GM19455 (cell line): Measurements from ENCODE around the gene MMP23B.
"Not testable (repeated sequence)": the region's sequence is repeated elsewhere in the genome, so short reads cannot be mapped to it uniquely, and the experiment has no call there.

ENCODE experiments used
- ATAC-seq: cut with Tn5 transposase; IDR thresholded peaks from one replicate; pipeline ENCODE4 v1.9.1; 2021; ENCODE audit not compliant: unreplicated experiment

MMP23B gene

DNA sequence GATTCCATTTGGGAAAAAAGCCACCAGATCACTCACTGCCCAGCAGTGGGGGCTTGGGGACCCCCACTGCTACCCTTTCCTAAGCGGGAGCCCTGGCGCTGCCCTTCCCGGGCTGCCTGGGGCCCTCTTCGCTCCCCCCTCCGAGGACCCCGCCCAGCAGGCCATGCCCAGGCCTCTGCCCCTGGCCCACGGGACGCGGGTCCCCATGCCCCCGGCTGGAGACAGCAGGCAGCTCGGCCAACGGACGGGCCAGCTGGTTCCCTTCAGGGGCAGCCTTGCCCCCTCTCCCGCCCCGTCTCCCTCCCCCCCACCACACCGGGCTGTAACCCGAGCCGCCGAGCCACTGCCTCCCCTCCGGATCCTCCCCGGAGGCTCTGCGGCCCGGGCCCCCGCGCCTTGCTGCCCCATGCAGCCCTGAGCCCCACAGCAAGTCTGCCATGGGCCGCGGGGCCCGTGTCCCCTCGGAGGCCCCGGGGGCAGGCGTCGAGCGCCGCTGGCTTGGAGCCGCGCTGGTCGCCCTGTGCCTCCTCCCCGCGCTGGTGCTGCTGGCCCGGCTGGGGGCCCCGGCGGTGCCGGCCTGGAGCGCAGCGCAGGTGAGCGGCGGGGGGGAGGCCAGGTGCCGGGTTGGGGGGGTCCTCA lies at the start of gene MMP23B:
Gene MMP23B, plus strand, starts transcription at position 392 of the 639 bp plus-strand sequence. Its CDS starts 46 bp downstream, at position 438.
- no peak for ATAC-seq

DNA sequence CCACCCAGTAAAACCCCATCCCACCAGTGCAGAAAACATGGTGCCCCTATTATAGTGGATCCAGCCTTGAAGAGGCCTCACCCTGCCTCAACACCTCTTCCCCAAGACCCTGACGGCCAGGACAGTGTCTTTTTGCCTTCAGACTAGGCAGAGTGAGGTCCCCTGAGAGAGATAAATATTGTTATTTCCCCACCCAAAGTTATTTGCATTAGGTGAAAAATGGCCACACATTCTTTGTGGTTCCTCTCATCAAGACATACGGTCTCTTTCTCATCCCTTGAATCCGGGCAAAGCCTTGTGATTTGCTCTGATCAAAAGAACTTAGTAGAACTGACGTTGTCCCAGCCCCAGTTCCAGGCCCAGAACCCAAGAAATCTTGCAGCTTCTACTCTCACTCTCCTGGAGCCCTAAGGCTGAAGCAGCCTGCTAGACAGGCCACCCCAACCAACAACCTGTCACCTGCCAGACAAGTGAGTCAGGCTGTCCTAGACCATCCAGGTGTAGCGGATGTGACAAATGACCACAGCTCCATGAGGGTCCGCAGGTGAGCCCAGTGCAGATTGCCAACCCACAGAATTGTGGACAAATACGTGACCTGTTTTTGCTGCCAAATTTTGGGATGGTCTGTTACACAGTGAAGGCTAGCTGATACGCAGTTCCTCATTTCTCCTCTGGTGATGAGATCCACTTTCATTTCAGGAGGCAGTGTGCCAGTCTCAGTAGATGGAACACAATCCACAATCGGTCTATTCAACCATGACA lies 49.2 kb upstream of the MMP23B start:
- no peak for ATAC-seq

DNA sequence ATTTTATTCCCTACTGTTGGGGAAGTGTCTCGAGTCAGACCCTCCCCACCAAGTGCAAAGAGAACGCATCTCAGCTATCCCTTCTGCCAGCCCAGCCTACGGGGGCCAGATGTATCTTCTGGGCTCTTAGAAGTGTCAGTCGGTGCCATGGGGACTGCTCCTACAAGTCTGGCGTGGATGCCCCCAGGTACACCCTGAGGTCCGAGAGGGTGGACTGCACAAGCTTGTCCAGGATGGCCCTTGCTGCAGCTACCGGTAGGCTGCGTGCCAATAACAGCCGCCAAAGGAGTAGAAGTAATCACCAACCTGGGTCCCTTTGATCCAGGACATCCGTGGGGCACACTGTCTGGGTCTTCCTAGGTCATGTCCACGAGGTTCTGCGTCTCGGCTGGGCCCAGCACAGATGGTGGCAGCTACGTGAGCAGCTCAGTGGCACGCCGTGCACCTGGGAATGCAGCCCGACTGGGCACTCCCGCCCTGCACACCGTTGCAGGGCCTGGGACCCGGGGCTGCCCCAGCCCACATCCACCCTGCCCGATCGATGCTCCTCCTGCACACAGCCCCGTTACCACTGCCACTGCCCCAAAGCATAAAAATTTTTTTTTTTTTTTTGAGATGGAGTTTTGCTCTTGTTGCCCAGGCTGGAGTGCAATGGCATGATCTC lies 48.5 kb upstream of the MMP23B start:
- no peak for ATAC-seq

DNA sequence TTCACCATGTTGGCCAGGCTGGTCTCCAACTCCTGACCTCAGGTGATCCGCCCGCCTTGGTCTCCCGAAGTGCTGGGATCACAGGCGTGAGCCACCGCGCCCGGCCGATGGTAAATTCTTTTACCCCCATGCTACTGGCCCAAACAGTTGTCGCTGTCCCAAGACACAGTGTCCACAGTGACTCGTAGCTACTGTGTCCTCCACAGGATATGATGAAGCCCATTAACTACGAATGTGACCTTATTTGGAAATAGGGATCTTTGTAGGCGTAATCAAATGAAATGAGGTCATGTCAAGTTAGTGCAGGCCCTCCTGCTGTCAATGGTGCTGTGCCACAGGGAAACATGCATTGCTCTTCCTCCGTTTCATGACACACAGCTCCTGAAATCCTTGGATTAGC lies 40.5 kb upstream of the MMP23B start:
- ATAC-seq: no peak

DNA sequence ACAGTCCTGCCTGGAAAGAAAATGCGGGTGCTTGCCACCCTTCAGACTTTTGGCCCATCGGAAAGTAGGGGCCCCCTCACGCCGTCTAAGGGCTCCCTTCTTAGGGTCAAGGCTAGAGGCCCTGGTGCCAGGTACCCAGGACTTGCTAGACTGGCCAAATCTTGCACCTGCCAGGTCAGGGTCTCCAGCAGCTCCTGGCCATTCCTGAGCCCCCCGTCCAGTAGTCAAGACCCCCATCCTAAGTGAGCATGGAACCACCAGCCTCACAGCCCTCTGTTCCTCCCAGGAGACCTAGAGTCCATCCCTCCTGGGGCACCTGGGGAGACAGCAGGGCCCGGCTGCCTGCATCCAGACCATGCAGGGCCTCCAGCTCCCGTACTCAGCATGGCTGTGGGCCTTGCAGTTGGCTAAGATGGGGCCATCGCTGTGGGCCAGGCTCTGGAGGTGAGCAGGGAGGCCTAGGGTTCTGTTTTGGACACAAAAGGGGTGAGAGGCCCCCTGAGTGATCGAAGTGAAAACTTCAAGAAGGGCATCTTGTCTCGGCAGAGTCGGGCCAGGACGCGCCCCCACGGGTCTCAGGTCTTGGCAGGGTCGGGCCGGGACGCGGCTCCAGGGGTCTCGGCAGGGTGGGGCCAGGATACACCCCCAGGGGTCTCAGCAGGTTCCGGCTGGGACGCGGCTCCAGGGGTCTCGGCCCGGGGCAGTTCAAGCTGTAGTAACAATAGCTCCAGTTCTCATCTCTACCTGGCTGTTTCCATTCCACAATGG lies 38.0 kb upstream of the MMP23B start:
- ATAC-seq: no peak

DNA sequence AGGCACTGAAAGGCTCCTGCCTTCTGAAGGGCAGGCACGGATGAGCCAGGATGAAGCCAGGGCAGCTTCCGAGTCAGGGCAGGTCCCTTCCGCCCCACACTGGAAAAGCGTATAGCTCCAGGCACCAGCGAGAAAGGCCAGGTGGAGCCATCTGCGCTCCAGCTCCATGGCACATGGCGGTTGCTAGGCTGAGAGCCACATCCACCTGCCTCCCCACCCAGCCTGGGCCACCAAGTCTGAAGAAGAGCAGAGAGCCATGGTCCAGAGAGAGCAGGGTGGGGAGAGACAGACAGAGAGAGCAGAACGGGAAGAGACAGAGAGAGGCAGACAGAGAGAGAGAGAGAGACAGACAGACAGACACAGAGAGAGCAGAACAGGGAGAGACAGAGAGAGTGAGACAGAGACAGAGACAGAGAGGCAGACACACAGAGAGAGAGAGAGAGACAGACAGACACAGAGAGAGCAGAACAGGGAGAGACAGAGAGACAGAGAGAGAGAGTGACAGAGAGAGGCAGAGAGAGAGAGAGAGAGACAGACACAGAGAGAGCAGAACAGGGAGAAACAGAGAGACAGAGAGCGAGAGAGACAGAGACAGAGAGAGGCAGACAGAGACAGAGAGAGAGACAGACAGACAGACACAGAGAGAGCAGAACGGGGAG lies 37.2 kb upstream of the MMP23B start:
- ATAC-seq: no peak

DNA sequence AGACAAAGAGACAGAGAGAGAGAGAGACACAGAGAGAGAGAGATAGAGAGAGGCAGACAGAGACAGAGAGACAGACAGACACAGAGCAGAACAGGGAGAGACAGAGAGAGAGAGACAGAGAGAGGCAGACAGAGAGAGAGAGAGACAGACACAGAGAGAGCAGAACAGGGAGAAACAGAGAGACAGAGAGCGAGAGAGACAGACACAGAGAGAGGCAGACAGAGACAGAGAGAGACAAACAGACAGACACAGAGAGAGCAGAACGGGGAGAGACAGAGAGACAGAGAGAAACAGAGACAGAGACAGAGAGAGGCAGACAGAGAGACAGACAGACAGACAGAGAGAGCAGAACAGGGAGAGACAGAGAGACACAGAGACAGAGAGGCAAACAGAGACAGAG lies 36.6 kb upstream of the MMP23B start:
- not testable (repeated sequence) for ATAC-seq

DNA sequence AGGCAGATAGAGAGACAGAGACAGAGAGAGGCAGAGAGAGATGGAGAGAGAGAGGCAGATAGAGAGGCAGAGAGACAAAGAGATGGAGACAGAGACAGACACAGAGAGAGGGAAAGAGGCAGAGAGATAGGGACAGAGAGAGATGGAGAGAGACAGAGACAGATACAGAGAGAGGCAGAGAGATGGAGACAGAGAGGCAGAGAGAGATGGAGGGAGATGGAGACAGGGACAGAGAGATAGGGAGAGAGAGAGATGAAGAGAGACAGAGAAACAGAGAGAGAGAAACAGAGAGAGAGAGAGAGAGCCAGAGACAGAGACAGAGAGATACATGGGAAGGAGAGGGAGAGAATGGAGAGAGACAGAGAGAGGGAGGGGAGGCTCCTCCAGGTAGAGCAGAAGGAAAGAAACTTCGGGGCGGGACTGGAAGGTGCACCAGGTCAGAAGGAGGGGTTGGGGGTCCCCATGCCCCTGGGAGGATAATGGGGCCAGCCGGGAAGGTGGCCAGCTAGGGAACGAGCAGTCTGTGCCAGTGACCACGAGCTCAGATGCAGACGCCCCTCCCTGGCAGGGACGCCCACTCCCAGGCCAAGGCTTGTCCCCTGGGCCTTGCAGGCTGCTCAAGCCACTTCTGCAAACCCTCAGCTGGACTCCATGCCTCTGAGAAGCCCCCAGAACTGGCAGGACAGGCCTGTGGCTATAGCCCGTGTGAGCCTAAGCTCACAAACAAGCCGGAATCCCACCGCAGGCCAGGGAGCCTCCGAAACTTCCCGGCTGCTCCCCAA lies 35.3 kb upstream of the MMP23B start:
- ATAC-seq: no peak

DNA sequence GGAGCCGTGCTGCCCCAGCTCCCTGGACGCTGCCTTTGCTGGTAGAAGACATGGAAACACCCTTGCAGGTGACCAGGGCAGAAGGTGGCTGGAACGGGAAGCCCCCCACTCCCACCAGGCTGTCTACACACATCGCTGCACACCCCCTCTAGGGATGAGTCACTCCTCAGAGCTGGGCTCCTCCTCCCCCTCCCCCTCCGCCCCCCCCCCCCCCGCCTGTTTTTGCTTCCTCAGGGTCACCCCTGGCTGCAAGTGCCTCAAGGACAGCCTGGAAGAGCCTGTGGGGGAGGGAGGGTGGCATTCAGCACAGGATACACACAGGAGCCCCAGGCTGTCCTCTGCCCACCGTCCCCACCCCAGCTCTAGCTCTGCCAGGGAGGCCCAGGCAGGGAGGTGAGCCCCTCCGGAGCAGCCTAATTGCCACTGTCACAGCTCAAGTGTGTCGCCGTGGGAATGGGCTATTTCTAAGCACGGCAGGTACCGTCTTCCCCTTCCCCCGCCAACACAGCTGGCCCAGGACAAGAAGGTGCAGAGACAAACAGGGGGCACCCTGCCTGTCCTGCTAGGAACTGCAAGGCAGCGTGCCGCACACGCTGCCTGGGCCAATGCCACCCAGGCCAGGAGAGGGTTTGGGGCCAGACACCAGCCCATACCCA lies 34.6 kb upstream of the MMP23B start:
- no peak for ATAC-seq

DNA sequence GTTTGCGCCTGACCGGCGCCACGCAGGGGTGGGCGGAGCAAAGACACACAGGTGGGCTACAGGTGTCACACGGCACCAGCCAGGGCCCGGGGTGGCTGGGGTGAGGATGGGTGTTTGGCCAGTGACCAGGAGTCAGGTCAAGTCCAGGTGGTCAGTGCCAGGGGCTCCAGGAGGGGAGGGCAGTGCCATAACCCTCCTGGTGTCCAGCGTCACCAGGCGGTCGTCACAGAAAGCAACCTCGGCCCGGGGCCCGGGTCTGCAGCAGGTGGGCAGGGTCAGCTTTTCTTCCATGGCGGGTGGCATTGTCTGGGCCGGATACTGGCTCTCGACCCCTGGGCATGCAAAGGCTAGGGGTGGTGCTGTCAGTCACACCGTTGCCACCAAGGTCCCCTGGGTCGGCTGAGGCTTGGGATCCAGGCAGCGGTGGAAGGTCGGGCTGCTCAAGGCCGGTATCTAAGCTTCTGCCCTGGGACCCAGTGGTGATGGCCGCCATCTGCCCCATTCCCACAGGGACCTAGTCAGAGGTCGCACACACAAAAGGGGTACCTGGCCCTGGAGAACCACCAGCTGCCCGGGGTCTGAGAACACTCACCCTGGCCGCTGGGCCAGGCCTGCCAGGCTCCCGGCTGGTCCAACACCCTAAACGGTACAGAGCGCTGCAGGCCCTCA lies 33.8 kb upstream of the MMP23B start:
- no peak for ATAC-seq

DNA sequence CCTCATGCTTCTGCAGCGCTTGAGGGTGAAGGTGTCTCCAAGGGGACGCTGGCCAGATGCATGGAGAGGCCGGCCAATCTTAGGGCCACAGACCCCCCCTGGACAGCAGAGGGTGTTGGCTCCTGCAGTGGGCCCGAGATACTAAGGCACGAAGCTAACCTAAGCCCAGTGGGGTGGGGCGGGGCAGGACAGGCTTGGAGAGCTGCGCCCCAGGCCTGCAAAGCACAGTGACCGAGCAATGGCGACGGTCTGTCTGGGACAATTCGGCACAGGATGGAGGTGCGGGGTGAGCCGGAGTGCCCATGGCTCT lies 33.3 kb upstream of the MMP23B start:
- ATAC-seq: no peak

DNA sequence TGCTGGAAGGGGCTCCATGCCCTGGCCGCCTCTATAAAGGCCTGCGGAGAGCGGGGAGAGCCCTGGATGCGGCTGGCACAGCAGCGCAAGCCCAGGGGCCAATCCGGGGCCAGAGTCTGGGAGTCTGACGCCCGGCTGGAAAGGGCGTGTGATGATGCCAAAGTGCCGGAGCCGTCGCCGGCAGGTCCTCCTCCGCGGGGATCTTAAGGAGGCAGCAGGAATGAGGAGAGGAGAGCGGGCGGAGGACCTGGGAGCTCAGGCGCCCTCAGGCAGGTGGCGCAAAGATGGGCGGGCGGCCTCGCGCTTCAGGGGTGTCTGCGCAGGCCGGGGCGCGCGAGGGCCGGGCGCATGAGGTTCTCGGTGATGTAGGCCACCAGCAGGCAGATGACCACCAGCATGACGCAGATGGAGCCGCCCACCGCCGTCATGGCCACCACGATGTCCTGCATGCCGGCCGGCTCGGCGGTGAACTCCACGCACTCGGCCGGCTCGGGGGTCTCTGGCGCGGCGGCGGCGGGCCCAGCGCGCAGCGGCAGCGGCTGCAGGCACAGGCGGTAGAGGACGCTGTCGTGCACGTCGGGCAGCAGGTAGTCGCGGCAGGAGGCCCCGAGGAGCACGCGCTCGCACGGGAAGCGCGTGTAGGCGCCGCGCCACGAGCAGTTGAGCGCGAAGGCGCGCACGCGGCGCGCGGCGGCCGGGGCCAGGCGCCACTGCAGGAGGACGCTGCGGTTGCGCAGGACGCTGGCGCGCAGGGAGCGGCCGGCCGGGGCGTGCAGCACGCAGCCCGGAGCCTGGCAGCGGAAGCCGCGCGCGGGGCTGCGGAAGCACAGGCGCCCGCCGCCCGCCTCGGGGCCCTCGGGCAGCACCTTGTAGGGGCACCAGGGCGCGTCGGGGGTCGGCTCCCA lies 32.7 kb upstream of the MMP23B start:
- no peak for ATAC-seq

DNA sequence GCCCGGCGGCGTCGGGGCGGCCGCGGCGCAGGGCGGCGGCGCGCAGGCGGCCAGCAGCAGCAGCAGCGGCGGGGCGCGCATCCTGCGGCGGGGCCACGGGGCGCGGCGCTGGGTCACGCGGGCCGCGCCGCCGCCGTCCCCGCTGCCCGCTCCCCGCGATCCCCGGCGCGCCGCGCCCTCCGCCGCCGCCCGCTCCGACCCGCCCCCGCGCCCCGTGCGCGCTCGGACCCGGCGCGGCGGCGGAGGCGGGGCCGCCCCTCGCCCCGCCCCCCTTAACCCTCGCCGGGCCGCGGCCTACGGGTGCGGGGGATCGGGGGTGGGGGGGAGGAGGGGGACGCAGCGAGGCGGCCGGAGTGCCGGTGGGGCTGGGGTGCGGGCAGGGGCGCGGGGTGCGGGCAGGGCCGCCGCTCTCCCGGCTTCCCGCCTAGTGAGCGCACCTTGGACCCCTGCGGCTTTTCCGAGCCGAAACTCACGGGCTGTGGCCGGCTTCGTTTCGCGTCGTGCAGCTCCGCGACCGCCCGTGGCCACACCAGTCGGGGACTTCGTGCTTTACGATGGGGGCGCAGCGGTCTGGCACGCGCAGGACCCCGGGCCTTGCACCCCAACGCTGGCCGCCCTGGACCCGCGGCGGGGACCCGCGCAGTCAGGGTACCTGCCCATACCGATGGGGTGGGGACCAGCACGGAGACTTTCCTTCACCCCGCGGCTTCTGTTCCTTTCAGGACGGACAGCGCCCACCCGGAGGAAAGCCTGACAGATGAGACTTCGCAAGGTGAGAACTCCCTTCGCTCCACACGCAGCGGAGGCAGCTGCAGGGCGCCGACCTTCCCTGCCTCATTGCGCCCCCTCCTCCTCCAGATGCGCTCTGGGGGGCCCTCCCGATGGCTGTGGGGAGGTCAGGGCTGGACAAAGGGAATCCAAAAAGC lies 31.8 kb upstream of the MMP23B start, which contains the start of gene FNDC10:
Gene FNDC10, minus strand, starts transcription at position 201 of the 926 bp plus-strand sequence. Its CDS starts 120 bp downstream, at position 81.
- ATAC-seq: no peak

DNA sequence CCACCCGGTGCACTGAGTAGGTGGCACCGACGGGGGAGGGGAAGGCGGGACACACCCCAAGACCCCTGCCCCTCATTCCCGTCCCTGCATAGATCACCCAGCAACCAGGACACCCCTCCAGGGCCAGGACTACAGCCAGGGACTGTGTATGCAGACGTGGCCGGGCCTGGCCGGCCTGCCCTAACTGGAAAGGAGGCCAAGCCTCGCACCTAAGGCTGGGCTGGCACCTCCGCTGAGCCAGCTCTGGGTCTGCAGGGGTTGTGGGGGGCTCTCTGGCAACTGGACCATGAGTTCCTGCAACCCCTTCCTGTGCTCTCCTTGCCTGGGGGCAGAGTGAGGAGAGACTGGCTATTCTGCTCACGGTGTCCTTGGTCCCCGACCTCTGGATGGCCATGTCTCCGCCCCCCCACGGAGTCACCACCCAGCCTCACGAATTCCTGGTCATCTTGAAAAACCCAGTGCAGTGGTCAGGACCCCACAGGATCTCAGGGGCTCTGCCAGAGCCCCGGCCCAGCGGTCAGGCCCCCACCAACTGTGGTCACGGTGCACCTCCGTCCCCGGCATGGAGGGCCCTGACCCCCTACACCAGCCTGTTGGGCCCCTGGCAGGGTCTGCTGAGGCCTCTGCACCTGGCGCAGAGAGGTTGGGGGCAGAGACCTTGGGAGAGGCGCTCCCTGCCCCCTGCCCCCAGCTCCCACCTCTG lies 31.0 kb upstream of the MMP23B start:
- ATAC-seq: no peak

DNA sequence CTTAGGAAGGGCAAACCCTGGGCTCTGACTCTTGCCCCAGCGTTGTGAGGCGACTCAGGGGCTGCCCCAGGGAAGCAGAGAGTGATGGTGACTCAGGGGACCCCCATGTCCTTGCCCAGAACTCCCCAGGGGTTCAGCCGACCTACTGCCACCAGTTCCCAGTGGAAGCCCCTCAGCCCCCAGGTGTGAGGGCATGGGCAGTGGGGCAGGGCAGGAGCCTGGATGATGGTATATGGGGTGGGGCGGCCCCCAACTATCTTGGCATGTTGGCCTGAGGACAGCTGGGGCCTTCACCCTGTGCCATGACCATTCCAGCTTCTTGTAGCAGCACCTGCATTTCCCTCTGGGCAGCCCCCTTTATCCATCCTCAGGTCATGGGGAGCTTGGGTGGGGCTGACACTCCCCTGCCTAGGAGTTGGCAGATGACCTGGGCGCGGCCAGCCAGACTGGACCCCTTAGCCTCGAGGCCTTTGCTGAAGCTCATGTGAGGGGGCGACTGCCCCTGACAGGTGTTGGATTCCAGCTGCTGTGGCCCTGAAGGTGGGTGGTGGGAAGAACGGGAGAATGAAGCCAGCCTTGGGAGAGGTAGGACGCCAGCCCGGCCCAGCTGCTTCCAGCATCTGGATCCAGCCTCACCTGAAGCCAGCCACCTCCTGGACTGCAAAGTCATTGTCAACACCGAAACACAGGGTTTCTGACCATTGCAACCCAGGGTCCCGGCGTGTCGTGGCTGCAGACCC lies 30.2 kb upstream of the MMP23B start:
- no peak for ATAC-seq
